A549 (cell line): ENCODE results near the gene BBLN. TPM values are rescaled to one million over a fixed set of nuclear protein-coding genes. Genes with fewer than 3 reads are reported as not detected.

Source experiments
- ATAC-seq, 2 experiments: fragments of 200-7000 bp in 1 of 2; fragments of >200 bp in 1 of 2; cut with Nextera tagmentation in 1 of 2; cut with Tn5 transposase in 1 of 2; 3 replicates each; pipeline versions ENCODE4 v1.8.0 to v1.9.1; 2018 to 2020; ENCODE audit warnings: mild to moderate bottlenecking in 1 of 2, moderate library complexity in 1 of 2
- CTCF ChIA-PET: fragments of 300-600 bp; sonication (Branson Sonifier 250); formaldehyde crosslinking; extraction: SDS; loops from one replicate; lab custom pipeline; 2021; ENCODE audit warnings: antibody characterized with exemption, inconsistent platforms; lab: Yijun Ruan, JAX
- POLR2A ChIA-PET: fragments of 350-600 bp; formaldehyde crosslinking; extraction: SDS; loops from one replicate; lab custom pipeline; 2021; ENCODE audit warnings: antibody characterized with exemption, inconsistent platforms; lab: Yijun Ruan, JAX
- DNase-seq, 2 experiments: peaks; one replicate each; pipeline versions ENCODE4 v3.0.0 to v3.0.0-alpha.2; 2011 to 2016; ENCODE audit warnings: low read depth in 1 of 2, low spot score in 1 of 2
- FAIRE-seq: peaks from 2 replicates; lab custom pipeline; 2011; peaks lifted over from hg19 to GRCh38; lab: Jason Lieb, UNC
- H3K27ac ChIP-seq, 2 experiments: fragments of >200 bp; sonication (Bioruptor Twin); formaldehyde crosslinking; 3 replicates each; pipeline ENCODE4 v1.5.1; 2016 to 2017
- H3K4me1 ChIP-seq: fragments of >200 bp; sonication (Bioruptor Twin); formaldehyde crosslinking; 3 replicates; pipeline ENCODE4 v1.6.1; 2016
- H3K4me2 ChIP-seq: fragments of >200 bp; sonication (Bioruptor Twin); formaldehyde crosslinking; 3 replicates; pipeline ENCODE4 v1.6.1; 2016
- H3K4me3 ChIP-seq: fragments of >200 bp; sonication (Bioruptor Twin); formaldehyde crosslinking; 3 replicates; pipeline ENCODE4 v1.5.1; 2016
- H3K9me3 ChIP-seq: fragments of >200 bp; sonication (Bioruptor Twin); formaldehyde crosslinking; 3 replicates; pipeline ENCODE4 v1.6.1; 2016
- CHD2 ChIP-seq: fragments of 150-350 bp; IDR thresholded peaks from 2 replicates; pipeline ENCODE4 v1.6.1; 2014; ENCODE audit warnings: low read length; ENCODE audit not compliant: partially characterized antibody
- ESRRA ChIP-seq: fragments of 150-350 bp; IDR thresholded peaks from 2 replicates; pipeline ENCODE4 v1.6.1; 2014; ENCODE audit warnings: mild to moderate bottlenecking, low read length, borderline replicate concordance
- HEYL ChIP-seq: fragments of 250-450 bp; sonication (Bioruptor Pico); IDR thresholded peaks from 2 replicates; pipeline ENCODE4 v1.8.0; 2021; ENCODE audit warnings: mild to moderate bottlenecking, moderate library complexity
- HMGXB4 ChIP-seq: fragments of 250-450 bp; sonication (Bioruptor Pico); IDR thresholded peaks from 2 replicates; pipeline ENCODE4 v1.5.0; 2021; ENCODE audit warnings: mild to moderate bottlenecking, moderate library complexity, borderline replicate concordance
- HOXA7 ChIP-seq: fragments of 250-450 bp; sonication (Bioruptor Pico); IDR thresholded peaks from 2 replicates; pipeline ENCODE4 v1.5.0; 2020; ENCODE audit warnings: mild to moderate bottlenecking, moderate library complexity
- HOXB13 ChIP-seq: fragments of 250-450 bp; sonication (Bioruptor Pico); IDR thresholded peaks from 2 replicates; pipeline ENCODE4 v1.5.0; 2020; ENCODE audit warnings: low read depth, mild to moderate bottlenecking, moderate library complexity
- KDM1A ChIP-seq: fragments of 200-600 bp; sonication (generic); IDR thresholded peaks from 2 replicates; pipeline ENCODE4 v1.6.1; 2016; ENCODE audit warnings: low read depth, mild to moderate bottlenecking
- MAZ ChIP-seq: fragments of 150-350 bp; IDR thresholded peaks from 2 replicates; pipeline ENCODE4 v1.6.1; 2014; ENCODE audit warnings: antibody characterized with exemption, low read depth, low read length, borderline replicate concordance
- NR3C1 ChIP-seq: fragments of >200 bp; sonication (Bioruptor Twin); formaldehyde crosslinking; IDR thresholded peaks from 3 replicates; pipeline ENCODE4 v1.6.1; 2017
- POLR2AphosphoS2 ChIP-seq: conservative IDR thresholded peaks from 2 replicates; pipeline ENCODE4 v1.6.1; 2012; ENCODE audit warnings: low read length, improper control_type of control experiment, inconsistent platforms
- RCOR1 ChIP-seq: fragments of 150-350 bp; IDR thresholded peaks from 2 replicates; pipeline ENCODE4 v1.6.1; 2014; ENCODE audit warnings: antibody characterized with exemption, low read length, low read depth
- ZSCAN20 ChIP-seq: fragments of 250-450 bp; sonication (Bioruptor Pico); IDR thresholded peaks from 2 replicates; pipeline ENCODE4 v1.8.0; 2022; ENCODE audit warnings: mild to moderate bottlenecking, moderate library complexity
- WGBS: methylation state at CpG from one replicate; pipeline ENCODE4 v1.1.6; 2017; ENCODE audit errors: missing lambda C conversion rate; 5-methylcytosine and 5-hydroxymethylcytosine counted together
- polyA plus RNA-seq, 4 experiments: library from polyadenylated mRNA; depleted of rRNA in 3 of 4; stranded (reverse); fragments of >200 nt; fragmentation: RNase III in 1 of 4; extraction: RNeasy Plus Mini Kit Qiagen cat#74134 plus additional on column Dnase treatment in 1 of 4; gene quantifications; 2 replicates in 3 of 4; 3 replicates in 1 of 4; pipeline ENCODE4 v1.2.3, GENCODE V29; 2011 to 2017
- TF ChIP-seq, protein P1 (sequence below): fragments of 150-350 bp; IDR thresholded peaks from 2 replicates; pipeline ENCODE4 v1.6.1; 2014; ENCODE audit warnings: low read depth, mild to moderate bottlenecking, low read length
- TF ChIP-seq, protein P2 (sequence below): IDR thresholded peaks from 2 replicates; pipeline ENCODE4 v1.6.1; 2012
- TF ChIP-seq, protein P3 (sequence below): fragments of >200 bp; sonication (Bioruptor Twin); formaldehyde crosslinking; IDR thresholded peaks from 3 replicates; pipeline ENCODE4 v1.6.1; 2016

The BBLN gene
- polyA plus RNA-seq, 2 of the 4 experiments (the other 2 are of a cell fraction) = 23.8 to 28.1 TPM

DNA sequence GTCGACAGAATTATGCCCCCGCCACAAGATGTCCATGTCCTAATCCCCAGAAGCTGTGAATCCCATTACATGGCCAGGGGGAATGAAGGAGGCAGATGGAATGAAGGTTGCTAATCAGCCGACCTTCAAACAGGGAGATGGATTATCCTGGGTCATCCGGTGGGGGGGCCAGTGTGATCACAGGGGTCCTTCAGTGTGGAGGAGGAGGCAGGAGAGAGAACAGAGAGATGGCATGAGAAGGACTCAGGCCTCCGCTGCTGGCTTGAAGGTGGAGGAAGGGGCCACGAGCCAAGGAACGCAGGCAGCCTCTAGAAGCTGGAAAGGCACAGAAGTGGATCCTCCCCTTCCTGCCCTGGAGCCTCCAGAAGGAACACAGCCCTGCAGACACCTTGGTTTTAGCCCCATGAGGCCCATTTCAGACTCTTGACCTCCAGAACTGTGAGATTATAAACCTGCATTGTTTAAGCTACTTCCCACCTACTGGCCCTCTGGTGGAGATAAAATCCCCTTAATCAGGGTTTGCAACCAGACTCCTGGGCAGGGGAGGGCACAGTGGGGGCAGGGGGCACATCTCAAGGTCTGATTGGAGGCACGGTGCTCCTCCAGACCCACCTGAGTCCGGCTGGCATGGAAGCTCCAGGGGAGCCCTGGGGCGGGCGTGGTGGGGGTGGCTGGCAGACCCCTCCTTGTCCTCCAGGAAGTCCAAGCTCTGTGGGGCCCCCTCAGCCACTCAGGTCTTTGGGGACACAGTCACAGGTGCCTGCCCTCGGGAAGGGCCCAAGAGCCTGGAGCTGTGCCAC, 46.3 kb upstream of the BBLN start:
- H3K9me3 ChIP-seq = no peaks in the 10 kb centered on the region
- no peak overlapping the region for H3K4me3 ChIP-seq
- FAIRE-seq (no peak), DNase-seq (no peak), ATAC-seq (no peak)
- ChIA-PET POLR2A (interaction anchor here (0.6 to 1.3 kb wide), 3 partner anchors 13 to 18 kb away, joined by 3 to 5 read pairs (median 4); no protein-coding TSS in a partner anchor), CTCF (interaction anchor here (1.0 to 13.0 kb wide), 9 partner anchors 14 to 171 kb away, joined by 3 to 290 read pairs (median 7); partner anchors contain the start of gene PTGES2)
- H3K4me2 ChIP-seq = no peak overlapping the region
- H3K27ac ChIP-seq = no peak overlapping the region
- H3K4me1 ChIP-seq = 0 out of 3 replicates have a peak, but pooled peaks cover 2% of the 10 kb centered on the region
- WGBS = 89% methylated on average over 8 of the region's 12 CpGs
- no peak for TF ChIP-seq CHD2

DNA sequence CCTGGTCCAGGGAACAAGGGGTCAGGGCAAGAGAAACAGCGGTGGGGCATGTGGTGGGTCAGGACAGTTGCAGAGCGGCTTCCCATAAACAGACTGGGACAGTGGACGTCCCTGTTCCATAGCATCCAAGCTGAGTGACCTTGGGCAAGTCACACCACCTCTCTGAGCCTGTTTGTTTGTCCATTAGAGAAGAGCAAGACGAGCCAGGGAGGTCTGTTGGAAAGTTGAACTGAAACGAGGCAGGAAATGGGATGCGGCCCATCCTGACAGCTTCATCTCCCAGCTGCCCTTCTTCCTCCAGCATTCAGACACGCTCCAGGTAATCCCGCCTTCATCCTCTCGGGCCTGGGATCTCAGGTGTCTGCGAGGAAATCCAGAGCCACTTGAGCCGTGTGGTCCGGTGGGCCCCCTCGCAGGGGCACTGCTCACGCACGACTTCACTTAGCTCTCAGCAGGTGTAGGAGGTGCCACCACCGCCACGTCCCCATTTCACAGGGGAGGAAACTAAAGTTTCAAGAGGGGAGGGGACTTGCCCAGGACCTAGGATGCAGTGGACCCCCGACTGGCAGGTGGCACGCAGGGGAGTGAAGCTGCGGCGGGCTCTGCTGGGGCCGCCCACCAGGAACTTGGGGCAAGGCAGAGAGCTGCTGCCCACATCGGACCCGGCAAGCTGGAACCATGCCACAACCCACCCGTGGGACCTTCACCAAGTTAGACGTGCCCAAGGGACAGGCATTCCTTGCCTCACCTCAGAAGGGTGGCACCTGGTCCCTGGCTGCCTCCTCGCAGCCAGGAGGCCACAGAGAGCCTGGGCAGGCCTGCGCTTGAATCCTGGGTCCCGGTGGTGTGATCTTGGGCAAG, 45.5 kb upstream of the BBLN start:
- Histone ChIP-seq H3K4me2 (no peak overlapping the region), H3K9me3 (no peaks in the 10 kb centered on the region), H3K4me3 (no peak overlapping the region), H3K27ac (no peak overlapping the region), H3K4me1 (0 out of 3 replicates have a peak, but pooled peaks cover 2% of the 10 kb centered on the region)
- CTCF ChIA-PET = interaction anchor here (1.1 to 13.0 kb wide), 8 partner anchors 13 to 171 kb away, joined by 3 to 290 read pairs (median 7); partner anchors contain the start of gene PTGES2
- DNase-seq (no peak), FAIRE-seq (no peak), ATAC-seq (no peak)
- no peak for TF ChIP-seq HOXB13 (CRISPR knock-in tag)
- no peak for TF ChIP-seq RCOR1
- TF ChIP-seq, protein P1, sequence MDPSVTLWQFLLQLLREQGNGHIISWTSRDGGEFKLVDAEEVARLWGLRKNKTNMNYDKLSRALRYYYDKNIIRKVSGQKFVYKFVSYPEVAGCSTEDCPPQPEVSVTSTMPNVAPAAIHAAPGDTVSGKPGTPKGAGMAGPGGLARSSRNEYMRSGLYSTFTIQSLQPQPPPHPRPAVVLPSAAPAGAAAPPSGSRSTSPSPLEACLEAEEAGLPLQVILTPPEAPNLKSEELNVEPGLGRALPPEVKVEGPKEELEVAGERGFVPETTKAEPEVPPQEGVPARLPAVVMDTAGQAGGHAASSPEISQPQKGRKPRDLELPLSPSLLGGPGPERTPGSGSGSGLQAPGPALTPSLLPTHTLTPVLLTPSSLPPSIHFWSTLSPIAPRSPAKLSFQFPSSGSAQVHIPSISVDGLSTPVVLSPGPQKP = no peak
- 90% methylated on average over 21 of the region's 29 CpGs for WGBS
- POLR2A ChIA-PET = interaction anchor here (1.0 to 1.3 kb wide), 2 partner anchors 14 to 19 kb away, joined by 3 to 5 read pairs; no protein-coding TSS in a partner anchor

GRCh38 chr9:128115187-128116103, 44.6 kb upstream of the BBLN start:
- ChIA-PET CTCF (interaction anchor here (0.9 to 13.0 kb wide), 13 partner anchors 12 to 172 kb away, joined by 3 to 290 read pairs (median 5); partner anchors contain the start of genes BBLN and PTGES2), POLR2A (no interaction called here)
- DNase-seq (no peak), FAIRE-seq (no peak), ATAC-seq (no peak)
- H3K4me3 ChIP-seq = no peak overlapping the region
- no peaks in the 10 kb centered on the region for H3K9me3 ChIP-seq
- no peak overlapping the region for H3K4me2 ChIP-seq
- 0 out of 3 replicates have a peak, but pooled peaks cover 2% of the 10 kb centered on the region for H3K4me1 ChIP-seq
- no peak overlapping the region for H3K27ac ChIP-seq
- WGBS = 92% methylated on average over 26 of the region's 26 CpGs
- TF ChIP-seq RCOR1 (no peak), POLR2AphosphoS2 (no peak), MAZ (no peak), NR3C1 (no peak), ESRRA (no peak), HOXA7 (CRISPR knock-in tag) (no peak), HEYL (CRISPR knock-in tag) (no peak), KDM1A (no peak), ZSCAN20 (CRISPR knock-in tag) (no peak), HMGXB4 (no peak)
- TF ChIP-seq, protein P2, sequence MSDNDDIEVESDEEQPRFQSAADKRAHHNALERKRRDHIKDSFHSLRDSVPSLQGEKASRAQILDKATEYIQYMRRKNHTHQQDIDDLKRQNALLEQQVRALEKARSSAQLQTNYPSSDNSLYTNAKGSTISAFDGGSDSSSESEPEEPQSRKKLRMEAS = no peak
- TF ChIP-seq, protein P3, sequence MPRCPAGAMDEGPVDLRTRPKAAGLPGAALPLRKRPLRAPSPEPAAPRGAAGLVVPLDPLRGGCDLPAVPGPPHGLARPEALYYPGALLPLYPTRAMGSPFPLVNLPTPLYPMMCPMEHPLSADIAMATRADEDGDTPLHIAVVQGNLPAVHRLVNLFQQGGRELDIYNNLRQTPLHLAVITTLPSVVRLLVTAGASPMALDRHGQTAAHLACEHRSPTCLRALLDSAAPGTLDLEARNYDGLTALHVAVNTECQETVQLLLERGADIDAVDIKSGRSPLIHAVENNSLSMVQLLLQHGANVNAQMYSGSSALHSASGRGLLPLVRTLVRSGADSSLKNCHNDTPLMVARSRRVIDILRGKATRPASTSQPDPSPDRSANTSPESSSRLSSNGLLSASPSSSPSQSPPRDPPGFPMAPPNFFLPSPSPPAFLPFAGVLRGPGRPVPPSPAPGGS = no peak
- TF ChIP-seq, protein P1 = no peak
